T-helper 2 cell treated with Interferon-gamma antibody and Interleukin-4, amounts not matched to agents 5 μg/mL and 100 μg/mL, for 36 hours (primary cell): ENCODE measurements around the gene PLXNC1.

Source experiments
- DNase-seq: peaks from one replicate; pipeline ENCODE4 v3.0.0; 2021; ENCODE audit warnings: low spot score
- H3K27ac Mint-ChIP-seq: one replicate; pipeline ENCODE4 v1.8.0; 2021; ENCODE audit warnings: mild to moderate bottlenecking, mixed read lengths
- H3K27me3 Mint-ChIP-seq: one replicate; pipeline ENCODE4 v1.8.0; 2021; ENCODE audit warnings: low read depth, mixed read lengths
- H3K36me3 Mint-ChIP-seq: one replicate; pipeline ENCODE4 v1.8.0; 2021; ENCODE audit warnings: low read depth, mixed read lengths
- H3K4me1 Mint-ChIP-seq: one replicate; pipeline ENCODE4 v1.8.0; 2021; ENCODE audit warnings: low read depth, mixed read lengths
- H3K4me3 Mint-ChIP-seq: one replicate; pipeline ENCODE4 v1.8.0; 2022; ENCODE audit warnings: mild to moderate bottlenecking, moderate library complexity, mixed read lengths
- H3K9me3 Mint-ChIP-seq: one replicate; pipeline ENCODE4 v1.8.0; 2021; ENCODE audit warnings: mixed read lengths

Gene PLXNC1

GRCh38 chr12:94157981-94158411 is 9.6 kb downstream of the PLXNC1 start:
- Mint-ChIP-seq H3K27ac (no peak overlapping the region), H3K27me3 (peaks cover 9% of the 10 kb centered on the region), H3K4me3 (no peak overlapping the region), H3K4me1 (peaks cover 15% of the 10 kb centered on the region), H3K36me3 (peaks cover 14% of the 10 kb centered on the region), H3K9me3 (no peaks in the 10 kb centered on the region)
- no peak for DNase-seq

- no peak for DNase-seq
- Mint-ChIP-seq H3K27ac (no peak overlapping the region), H3K36me3 (peaks cover 7% of the 10 kb centered on the region), H3K4me1 (peaks cover 15% of the 10 kb centered on the region), H3K9me3 (no peaks in the 10 kb centered on the region), H3K4me3 (no peak overlapping the region), H3K27me3 (peaks cover 3% of the 10 kb centered on the region)
These were observed 10.3 kb downstream of the PLXNC1 start for GRCh38 chr12:94158666-94159065.

- H3K27ac Mint-ChIP-seq: no peak overlapping the region
- DNase-seq: no peak
- peaks cover 15% of the 10 kb centered on the region for H3K4me1 Mint-ChIP-seq
- H3K4me3 Mint-ChIP-seq: no peak overlapping the region
- no peaks in the 10 kb centered on the region for H3K9me3 Mint-ChIP-seq
- peaks cover 2% of the 10 kb centered on the region for H3K36me3 Mint-ChIP-seq
- H3K27me3 Mint-ChIP-seq: peaks cover 2% of the 10 kb centered on the region
These were observed 13.7 kb downstream of the PLXNC1 start for GRCh38 chr12:94162108-94162507.

- Mint-ChIP-seq H3K36me3 (peaks cover 2% of the 10 kb centered on the region), H3K9me3 (no peaks in the 10 kb centered on the region), H3K4me3 (no peak overlapping the region), H3K27me3 (peaks cover 2% of the 10 kb centered on the region), H3K4me1 (peaks cover 6% of the 10 kb centered on the region), H3K27ac (no peak overlapping the region)
- DNase-seq: no peak
These were observed 15.5 kb downstream of the PLXNC1 start for GRCh38 chr12:94163850-94164249.

GRCh38 chr12:94165138-94165537 is 16.8 kb downstream of the PLXNC1 start:
- Mint-ChIP-seq H3K9me3 (no peaks in the 10 kb centered on the region), H3K4me3 (no peak overlapping the region), H3K4me1 (peaks cover 9% of the 10 kb centered on the region), H3K27me3 (peaks cover 2% of the 10 kb centered on the region), H3K36me3 (peaks cover 2% of the 10 kb centered on the region), H3K27ac (no peak overlapping the region)
- no peak for DNase-seq

GRCh38 chr12:94165670-94166364 is 17.4 kb downstream of the PLXNC1 start:
- peaks cover 15% of the 10 kb centered on the region for H3K4me1 Mint-ChIP-seq
- H3K9me3 Mint-ChIP-seq: no peaks in the 10 kb centered on the region
- no peak overlapping the region for H3K4me3 Mint-ChIP-seq
- H3K27me3 Mint-ChIP-seq: peaks cover 2% of the 10 kb centered on the region
- DNase-seq: no peak
- peaks cover 8% of the 10 kb centered on the region for H3K36me3 Mint-ChIP-seq
- H3K27ac Mint-ChIP-seq: no peak overlapping the region

- DNase-seq: no peak
- Mint-ChIP-seq H3K9me3 (no peaks in the 10 kb centered on the region), H3K27ac (no peak overlapping the region), H3K4me3 (no peak overlapping the region), H3K27me3 (no peaks in the 10 kb centered on the region), H3K36me3 (peaks cover 9% of the 10 kb centered on the region), H3K4me1 (peaks cover 20% of the 10 kb centered on the region)
These were observed 18.8 kb downstream of the PLXNC1 start for GRCh38 chr12:94167071-94167755.

- H3K9me3 Mint-ChIP-seq: no peaks in the 10 kb centered on the region
These were observed 19.5 kb downstream of the PLXNC1 start for GRCh38 chr12:94167756-94168416.

GRCh38 chr12:94169495-94169894 is 21.1 kb downstream of the PLXNC1 start:
- Mint-ChIP-seq H3K36me3 (peaks cover 12% of the 10 kb centered on the region), H3K4me1 (peaks cover 35% of the 10 kb centered on the region), H3K4me3 (no peak overlapping the region), H3K27me3 (no peaks in the 10 kb centered on the region), H3K27ac (no peak overlapping the region), H3K9me3 (no peaks in the 10 kb centered on the region)
- peak; percentile 27 for DNase-seq

More at GRCh38 chr12:94167756-94168416, 19.5 kb downstream of the PLXNC1 start:
- Mint-ChIP-seq H3K36me3 (peaks cover 9% of the 10 kb centered on the region), H3K27ac (no peak overlapping the region), H3K27me3 (no peaks in the 10 kb centered on the region), H3K4me3 (no peak overlapping the region), H3K4me1 (peaks cover 22% of the 10 kb centered on the region)
- DNase-seq: no peak

GRCh38 chr12:94169966-94170689 is 21.8 kb downstream of the PLXNC1 start:
- Mint-ChIP-seq H3K4me1 (peaks cover 40% of the 10 kb centered on the region), H3K4me3 (no peak overlapping the region), H3K27ac (peak overlapping the region; percentile 11), H3K9me3 (no peaks in the 10 kb centered on the region), H3K27me3 (no peaks in the 10 kb centered on the region), H3K36me3 (peaks cover 13% of the 10 kb centered on the region)
- no peak for DNase-seq

- DNase-seq: no peak
- Mint-ChIP-seq H3K36me3 (peaks cover 15% of the 10 kb centered on the region), H3K27me3 (no peaks in the 10 kb centered on the region), H3K4me1 (peaks cover 47% of the 10 kb centered on the region), H3K9me3 (no peaks in the 10 kb centered on the region), H3K27ac (no peak overlapping the region), H3K4me3 (no peak overlapping the region)
These were observed 22.6 kb downstream of the PLXNC1 start for GRCh38 chr12:94170690-94171594.

GRCh38 chr12:94171595-94171930 is 23.2 kb downstream of the PLXNC1 start:
- Mint-ChIP-seq H3K4me3 (no peak overlapping the region), H3K4me1 (peaks cover 52% of the 10 kb centered on the region), H3K27ac (no peak overlapping the region), H3K36me3 (peaks cover 15% of the 10 kb centered on the region), H3K9me3 (no peaks in the 10 kb centered on the region), H3K27me3 (no peaks in the 10 kb centered on the region)
- no peak for DNase-seq

- H3K9me3 Mint-ChIP-seq: no peaks in the 10 kb centered on the region
- no peaks in the 10 kb centered on the region for H3K27me3 Mint-ChIP-seq
- peak overlapping the region; percentile 61 for H3K27ac Mint-ChIP-seq
- peaks cover 52% of the 10 kb centered on the region for H3K4me1 Mint-ChIP-seq
- no peak overlapping the region for H3K4me3 Mint-ChIP-seq
- peaks cover 15% of the 10 kb centered on the region for H3K36me3 Mint-ChIP-seq
- peak; percentile 52 for DNase-seq
These were observed 23.7 kb downstream of the PLXNC1 start for GRCh38 chr12:94172031-94172430.
